Measurements from ENCODE around the gene CENPF. TPM values are rescaled to one million over a fixed set of nuclear protein-coding genes. Genes with fewer than 3 reads are reported as not detected.
"Not testable (repeated sequence)": the region's sequence is repeated elsewhere in the genome, so short reads cannot be mapped to it uniquely, and the experiment has no call there.

The CENPF gene
- total and polyA plus RNA-seq, 9 of the 15 experiments (the other 6 are each of a cell fraction or from before 2014, with no cell fraction given) = 50.6 to 180 (median 98.3) TPM

DNA sequence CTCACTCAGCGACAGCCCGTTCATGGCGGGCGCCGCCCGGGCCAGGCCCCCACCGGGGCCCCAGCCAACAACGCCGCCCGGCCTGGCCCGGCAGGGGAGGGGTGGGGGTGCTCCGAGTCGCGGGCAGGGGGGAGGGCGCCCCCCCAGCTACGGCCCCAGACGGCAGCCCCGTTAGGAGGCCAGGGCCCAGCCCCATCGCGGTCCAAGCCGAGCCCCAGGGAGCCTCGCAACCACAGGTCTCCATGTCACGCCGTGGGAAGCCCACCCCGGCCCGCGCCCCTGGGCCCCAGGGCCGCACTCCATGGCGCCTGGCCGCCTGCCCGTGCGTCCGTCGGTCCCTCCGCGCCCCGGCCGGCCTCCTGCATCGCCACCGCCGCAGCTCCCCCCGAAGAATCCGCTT is 5.8 kb downstream of the CENPF start:
- not testable (repeated sequence) for BruUV-seq (replicated peaks)

DNA sequence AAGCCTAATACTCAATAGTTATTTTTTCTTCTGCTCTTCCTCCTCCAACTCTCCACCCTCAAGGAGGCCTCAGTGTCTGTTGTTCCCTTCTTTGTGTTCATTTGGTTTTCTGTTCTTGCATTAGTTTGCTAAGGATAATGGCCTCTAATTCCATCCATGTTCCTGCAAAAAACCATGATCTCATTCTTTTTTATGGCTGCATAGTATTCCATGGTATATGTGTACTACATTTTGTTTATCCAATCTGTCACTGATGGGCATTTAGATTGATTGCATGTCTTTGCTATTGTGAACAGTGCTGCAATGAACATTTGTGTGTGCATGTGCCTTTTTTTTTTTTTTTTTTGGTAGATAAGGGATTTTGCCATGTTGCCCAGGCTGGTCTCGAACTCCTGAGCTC is 6.7 kb downstream of the CENPF start:
- ATAC-seq = no peak
- BruUV-seq (replicated peaks) = no TSS peak

More for the DNA sequence above, 5.8 kb downstream of the CENPF start:
- TF ChIP-seq, protein P1, sequence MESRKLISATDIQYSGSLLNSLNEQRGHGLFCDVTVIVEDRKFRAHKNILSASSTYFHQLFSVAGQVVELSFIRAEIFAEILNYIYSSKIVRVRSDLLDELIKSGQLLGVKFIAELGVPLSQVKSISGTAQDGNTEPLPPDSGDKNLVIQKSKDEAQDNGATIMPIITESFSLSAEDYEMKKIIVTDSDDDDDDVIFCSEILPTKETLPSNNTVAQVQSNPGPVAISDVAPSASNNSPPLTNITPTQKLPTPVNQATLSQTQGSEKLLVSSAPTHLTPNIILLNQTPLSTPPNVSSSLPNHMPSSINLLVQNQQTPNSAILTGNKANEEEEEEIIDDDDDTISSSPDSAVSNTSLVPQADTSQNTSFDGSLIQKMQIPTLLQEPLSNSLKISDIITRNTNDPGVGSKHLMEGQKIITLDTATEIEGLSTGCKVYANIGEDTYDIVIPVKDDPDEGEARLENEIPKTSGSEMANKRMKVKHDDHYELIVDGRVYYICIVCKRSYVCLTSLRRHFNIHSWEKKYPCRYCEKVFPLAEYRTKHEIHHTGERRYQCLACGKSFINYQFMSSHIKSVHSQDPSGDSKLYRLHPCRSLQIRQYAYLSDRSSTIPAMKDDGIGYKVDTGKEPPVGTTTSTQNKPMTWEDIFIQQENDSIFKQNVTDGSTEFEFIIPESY (CRISPR knock-in tag; IDR thresholded peaks at IDR 0.05) = 0 out of 2 replicates have a peak, but pooled peaks have one; percentile 15
- TF ChIP-seq RBFOX2 (IDR thresholded peaks at IDR 0.05; ENCODE audit: low read depth, low read length) = peak; percentile 39
- intact Hi-C loops (cut with micrococcal nuclease); POLR2A ChIA-PET; H3K9ac ChIP-seq (ENCODE audit: insufficient read depth in 1 of 2, low read depth in 2 of 2, low read length in 2 of 2); H3K4me2 ChIP-seq (ENCODE audit: insufficient read depth, low read length); H3K27ac ChIP-seq (ENCODE audit: extremely low read depth, low read depth, low read length); ATAC-seq; H4K20me1 ChIP-seq (replicated peaks; ENCODE audit: control insufficient read depth, insufficient read depth, low read length); H3K9me1 ChIP-seq (ENCODE audit: control insufficient read depth, insufficient read depth, low read length); H2AFZ ChIP-seq (ENCODE audit: low read depth, low read length); DNase-seq (ENCODE audit: extremely low read depth in 1 of 4, low spot score in 3 of 4); H3K4me1 ChIP-seq (replicated peaks in 1 of 2; ENCODE audit: control insufficient read depth in 2 of 2, insufficient read depth in 2 of 2, low read length in 2 of 2); H3K9me3 ChIP-seq (replicated peaks; ENCODE audit: control insufficient read depth, insufficient read depth, low read depth, low read length); in situ Hi-C loops (cut with MboI); H3K4me3 ChIP-seq; CTCF ChIA-PET (ENCODE audit: low intra/inter-chr PET ratio); FAIRE-seq; H3K27me3 ChIP-seq (ENCODE audit: control insufficient read depth in 2 of 2, insufficient read depth in 2 of 2, low read length in 2 of 2): not testable (repeated sequence)
- WGBS (ENCODE audit: insufficient coverage, low coverage, missing lambda C conversion rate) = 99% methylated on average over 23 of the region's 43 CpGs
- Histone ChIP-seq H3K36me3 (ENCODE audit: control insufficient read depth, insufficient read depth, low read length) (peaks cover 39% of the 10 kb centered on the region), H3K79me2 (ENCODE audit: control insufficient read depth, insufficient read depth, low read length) (peaks cover 92% of the 10 kb centered on the region)

More for the DNA sequence above, 6.7 kb downstream of the CENPF start:
- FAIRE-seq = no peak
- in situ Hi-C loops (cut with MboI) (no loop called here), intact Hi-C loops (cut with micrococcal nuclease) (no loop called here)
- no peak overlapping the region for H2AFZ ChIP-seq (ENCODE audit: low read depth, low read length)
- H4K20me1 ChIP-seq (replicated peaks; ENCODE audit: control insufficient read depth, insufficient read depth, low read length) = no peaks in the 10 kb centered on the region; the same call in 1 of the 2 replicates
- no peak overlapping the region for H3K9ac ChIP-seq (ENCODE audit: insufficient read depth in 1 of 2, low read depth in 2 of 2, low read length in 2 of 2)
- no peak for DNase-seq (ENCODE audit: extremely low read depth in 1 of 4, low spot score in 3 of 4)
- CTCF ChIA-PET (ENCODE audit: low intra/inter-chr PET ratio) = no interaction called here
- H3K4me2 ChIP-seq (ENCODE audit: insufficient read depth, low read length) = no peak overlapping the region
- no peaks in the 10 kb centered on the region for H3K27me3 ChIP-seq (ENCODE audit: control insufficient read depth in 2 of 2, insufficient read depth in 2 of 2, low read length in 2 of 2)
- H3K4me3 ChIP-seq = no peak overlapping the region
- peaks cover 47% of the 10 kb centered on the region for H3K36me3 ChIP-seq (ENCODE audit: control insufficient read depth, insufficient read depth, low read length)
- POLR2A ChIA-PET = no interaction called here
- peaks cover 0 to 9% of the 10 kb centered on the region in 2 experiments; a peak in 3 of 5 replicates for H3K4me1 ChIP-seq (replicated peaks in 1 of 2; ENCODE audit: control insufficient read depth in 2 of 2, insufficient read depth in 2 of 2, low read length in 2 of 2)
- no peak overlapping the region for H3K27ac ChIP-seq (ENCODE audit: extremely low read depth, low read depth, low read length)
- TF ChIP-seq BCOR (IDR thresholded peaks at IDR 0.05) (peak; percentile 89), RBM25 (IDR thresholded peaks at IDR 0.05; ENCODE audit: low read depth, low read length, severe bottlenecking) (peak; percentile 27), PTTG1 (tag; IDR thresholded peaks at IDR 0.05; ENCODE audit: low read depth) (no peak), SMARCA5 (IDR thresholded peaks at IDR 0.05) (peak; percentile 33; the same call in 1 of the 2 replicates), ZNF146 (CRISPR knock-in tag; IDR thresholded peaks at IDR 0.05; ENCODE audit: unreplicated experiment) (peak; percentile 96), ADNP (tag; IDR thresholded peaks at IDR 0.05) (no peak), EGR1 (conservative IDR thresholded peaks at IDR 0.05) (no peak), KDM1A (IDR thresholded peaks at IDR 0.05) (peak in 1 of 2 experiments; percentile 48; a peak in 1 of 4 replicates), ZNF23 (CRISPR knock-in tag; IDR thresholded peaks at IDR 0.05) (no peak)
- TF ChIP-seq, protein P2, sequence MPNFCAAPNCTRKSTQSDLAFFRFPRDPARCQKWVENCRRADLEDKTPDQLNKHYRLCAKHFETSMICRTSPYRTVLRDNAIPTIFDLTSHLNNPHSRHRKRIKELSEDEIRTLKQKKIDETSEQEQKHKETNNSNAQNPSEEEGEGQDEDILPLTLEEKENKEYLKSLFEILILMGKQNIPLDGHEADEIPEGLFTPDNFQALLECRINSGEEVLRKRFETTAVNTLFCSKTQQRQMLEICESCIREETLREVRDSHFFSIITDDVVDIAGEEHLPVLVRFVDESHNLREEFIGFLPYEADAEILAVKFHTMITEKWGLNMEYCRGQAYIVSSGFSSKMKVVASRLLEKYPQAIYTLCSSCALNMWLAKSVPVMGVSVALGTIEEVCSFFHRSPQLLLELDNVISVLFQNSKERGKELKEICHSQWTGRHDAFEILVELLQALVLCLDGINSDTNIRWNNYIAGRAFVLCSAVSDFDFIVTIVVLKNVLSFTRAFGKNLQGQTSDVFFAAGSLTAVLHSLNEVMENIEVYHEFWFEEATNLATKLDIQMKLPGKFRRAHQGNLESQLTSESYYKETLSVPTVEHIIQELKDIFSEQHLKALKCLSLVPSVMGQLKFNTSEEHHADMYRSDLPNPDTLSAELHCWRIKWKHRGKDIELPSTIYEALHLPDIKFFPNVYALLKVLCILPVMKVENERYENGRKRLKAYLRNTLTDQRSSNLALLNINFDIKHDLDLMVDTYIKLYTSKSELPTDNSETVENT (CRISPR knock-in tag; IDR thresholded peaks at IDR 0.05) = no peak
- WGBS (ENCODE audit: insufficient coverage, low coverage, missing lambda C conversion rate) = 100% methylated on average over 1 of the region's 1 CpG
- H3K9me3 ChIP-seq (replicated peaks; ENCODE audit: control insufficient read depth, insufficient read depth, low read depth, low read length) = no peaks in the 10 kb centered on the region; the same call in 1 of the 2 replicates
- peaks cover 91% of the 10 kb centered on the region for H3K79me2 ChIP-seq (ENCODE audit: control insufficient read depth, insufficient read depth, low read length)
- no peaks in the 10 kb centered on the region for H3K9me1 ChIP-seq (ENCODE audit: control insufficient read depth, insufficient read depth, low read length)
